Peyer's patch (tissue), 4 donors: ENCODE results near the gene SOX10. TPM values are rescaled to one million over a fixed set of nuclear protein-coding genes. Genes with fewer than 3 reads are reported as not detected.
A peak's percentile ranks its signal among the peaks of the same experiment; 100 is the strongest.
"Not testable (repeated sequence)": the region's sequence is repeated elsewhere in the genome, so short reads cannot be mapped to it uniquely, and the experiment has no call there.

Source experiments
- DNase-seq, 3 donors: peaks; one replicate each; pipeline ENCODE4 v3.0.0-alpha.2; 2017 to 2019
- H3K27ac ChIP-seq, 4 donors: fragments of 200-600 bp; sonication (generic); one replicate each; pipeline ENCODE4 v1.5.1; 2016 to 2019
- H3K27me3 ChIP-seq, 2 donors: fragments of 200-600 bp; sonication (generic); one replicate each; pipeline ENCODE4 v1.5.1; 2019
- H3K36me3 ChIP-seq, 3 donors: fragments of 200-600 bp; sonication (generic); one replicate each; pipeline ENCODE4 v1.5.1; 2016 to 2019
- H3K4me1 ChIP-seq, 4 donors: fragments of 200-600 bp; sonication (generic); one replicate each; pipeline ENCODE4 v1.5.1; 2016 to 2019
- H3K4me3 ChIP-seq, 4 donors: fragments of 200-600 bp; sonication (generic); 1 replicate in 3 of 4; 2 replicates in 1 of 4; pipeline ENCODE4 v1.5.1; 2016 to 2019; ENCODE audit warnings: mild to moderate bottlenecking in 1 of 4
- H3K9me3 ChIP-seq, 4 donors: fragments of 200-600 bp; sonication (generic); one replicate each; pipeline ENCODE4 v1.5.1; 2016 to 2019; ENCODE audit warnings: mild to moderate bottlenecking in 1 of 4
- CTCF ChIP-seq, 6 experiments: fragments of 450-650 bp in 4 of 6; fragments of 200-600 bp in 2 of 6; sonication (generic) in 1 of 6; IDR thresholded peaks; one replicate each; pipeline ENCODE4 v1.5.1; 2017 to 2019; ENCODE audit warnings: antibody characterized with exemption in 6 of 6, mild to moderate bottlenecking in 3 of 6, moderate library complexity in 1 of 6
- POLR2A ChIP-seq, 2 donors: fragments of 450-650 bp; IDR thresholded peaks; one replicate each; pipeline ENCODE4 v1.5.1; 2017; ENCODE audit warnings: antibody characterized with exemption in 2 of 2, mild to moderate bottlenecking in 2 of 2, moderate library complexity in 2 of 2
- total RNA-seq, 4 donors: library from RNA; depleted of rRNA; stranded (reverse); fragments of >200 nt; gene quantifications; one replicate each; pipeline ENCODE4 v1.1.0, GENCODE V29; 2016

SOX10 gene
- total RNA-seq, 4 donors from 2014 or later: 0.35 to 1.1 (median 0.66) TPM; not detected in 1

GRCh38 chr22:37957232-37957631, 27.1 kb downstream of the SOX10 start:
- Histone ChIP-seq H3K27ac (no peak overlapping the region), H3K4me3 (no peak overlapping the region), H3K27me3 (no peaks in the 10 kb centered on the region), H3K4me1 (peaks cover 0 to 23% (median 11%) of the 10 kb centered on the region in 4 donors), H3K36me3 (peaks cover 0 to 58% (median 0%) of the 10 kb centered on the region in 3 donors), H3K9me3 (no peaks in the 10 kb centered on the region)
- DNase-seq: no peak
- TF ChIP-seq POLR2A (IDR thresholded peaks at IDR 0.05): no peak
- no peak for TF ChIP-seq CTCF (IDR thresholded peaks at IDR 0.05)

GRCh38 chr22:37955825-37956397, 28.4 kb downstream of the SOX10 start:
- Histone ChIP-seq H3K4me1 (peaks cover 0 to 24% (median 11%) of the 10 kb centered on the region in 4 donors), H3K36me3 (peaks cover 0 to 45% (median 0%) of the 10 kb centered on the region in 3 donors)
- not testable (repeated sequence) for DNase-seq, H3K9me3 ChIP-seq, H3K27ac ChIP-seq, H3K27me3 ChIP-seq, H3K4me3 ChIP-seq

- no peak for TF ChIP-seq POLR2A (IDR thresholded peaks at IDR 0.05)
- TF ChIP-seq CTCF (IDR thresholded peaks at IDR 0.05): no peak
- Histone ChIP-seq H3K4me3 (peak overlapping the region in 2 of 4 donors; percentile 82 to 85), H3K9me3 (no peaks in the 10 kb centered on the region), H3K36me3 (peaks cover 0 to 32% (median 0%) of the 10 kb centered on the region in 3 donors), H3K27me3 (no peaks in the 10 kb centered on the region), H3K27ac (no peak overlapping the region), H3K4me1 (peaks cover 0 to 24% (median 11%) of the 10 kb centered on the region in 4 donors)
- DNase-seq: no peak
These were observed 29.7 kb downstream of the SOX10 start for GRCh38 chr22:37954686-37955085.

GRCh38 chr22:37953437-37954179, 30.7 kb downstream of the SOX10 start, which contains the start of the genes C22orf23 and POLR2F:
Gene C22orf23 (minus strand): TSS chr22:37953601. CDS start chr22:37953149, 452 bp downstream.
Gene POLR2F (plus strand): TSS chr22:37953699. CDS start chr22:37953788, 89 bp downstream.
- Histone ChIP-seq H3K4me3 (peak within 1 kb of the TSS; percentile 82 to 92 (median 84)), H3K4me1 (peaks cover 0 to 24% (median 11%) of the 10 kb centered on the region in 4 donors), H3K9me3 (no peaks in the 10 kb centered on the region), H3K27ac (peak within 1 kb of the TSS; percentile 63 to 79 (median 72)), H3K36me3 (peaks cover 0 to 22% (median 0%) of the 10 kb centered on the region in 3 donors), H3K27me3 (no peaks in the 10 kb centered on the region)
- no peak for TF ChIP-seq CTCF (IDR thresholded peaks at IDR 0.05)
- TF ChIP-seq POLR2A (IDR thresholded peaks at IDR 0.05): peak; percentile 47 to 73
- peak; percentile 91 to 98 (median 94) for DNase-seq

GRCh38 chr22:37953062-37953436, 31.3 kb downstream of the SOX10 start:
- H3K27ac ChIP-seq: peak overlapping the region in 1 of 4 donors; percentile 79

GRCh38 chr22:37952629-37953028, 31.7 kb downstream of the SOX10 start:
- not testable (repeated sequence) for DNase-seq, H3K27me3 ChIP-seq, H3K9me3 ChIP-seq
- Histone ChIP-seq H3K4me1 (peaks cover 0 to 24% (median 11%) of the 10 kb centered on the region in 4 donors), H3K36me3 (peaks cover 0 to 13% (median 0%) of the 10 kb centered on the region in 3 donors), H3K27ac (peak overlapping the region in 1 of 4 donors; percentile 79), H3K4me3 (peak overlapping the region; percentile 82 to 92 (median 84))

More at GRCh38 chr22:37953062-37953436, 31.3 kb downstream of the SOX10 start:
- Histone ChIP-seq H3K36me3 (peaks cover 0 to 17% (median 0%) of the 10 kb centered on the region in 3 donors), H3K4me3 (peak overlapping the region; percentile 82 to 92 (median 84)), H3K9me3 (no peaks in the 10 kb centered on the region), H3K4me1 (peaks cover 0 to 24% (median 11%) of the 10 kb centered on the region in 4 donors), H3K27me3 (no peaks in the 10 kb centered on the region)
- no peak for TF ChIP-seq POLR2A (IDR thresholded peaks at IDR 0.05)
- no peak for TF ChIP-seq CTCF (IDR thresholded peaks at IDR 0.05)
- DNase-seq: no peak
